ENCODE data around the gene SLIT3. TPM values are rescaled to one million over a fixed set of nuclear protein-coding genes. Genes with fewer than 3 reads are reported as not detected.

SLIT3 gene
- total and polyA plus RNA-seq, 5 donors from 2014 or later: not detected

DNA sequence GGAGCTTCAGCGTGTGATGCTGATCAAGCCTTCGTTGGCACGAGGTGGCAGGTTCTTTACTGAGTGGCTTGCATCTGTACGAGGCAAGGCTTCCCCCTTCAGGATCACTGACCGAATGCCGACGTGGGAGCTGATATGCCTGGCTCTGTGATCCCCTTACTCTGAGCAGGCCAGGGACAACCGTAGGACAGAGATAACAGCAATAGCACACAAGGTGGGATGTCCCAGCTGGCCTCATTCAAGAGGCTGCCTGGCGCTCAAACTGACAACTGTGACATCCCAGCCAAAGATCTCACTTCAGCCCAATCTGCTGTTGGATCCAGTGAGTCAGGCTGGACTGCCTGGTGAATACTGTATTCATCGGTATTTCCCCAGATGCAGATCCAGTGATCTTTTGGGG is 522.4 kb downstream of the SLIT3 start:
- no peaks in the 10 kb centered on the region for H3K9me3 ChIP-seq (ENCODE audit: control insufficient read depth in 2 of 2, low read length in 2 of 2)
- Mint-ChIP-seq H3K4me1 (no peaks in the 10 kb centered on the region), H3K36me3 (no peaks in the 10 kb centered on the region), H3K9me3 (peaks cover 0 to 2% (median 0%) of the 10 kb centered on the region in 7 donors), H3K27ac (no peak overlapping the region), H3K4me3 (no peak overlapping the region), H3K27me3 (no peaks in the 10 kb centered on the region)
- no peak overlapping the region for H3K4me3 ChIP-seq (ENCODE audit: low read depth, low read length)
- H3K27ac ChIP-seq (ENCODE audit: insufficient read depth, low read length, poor library complexity, severe bottlenecking): no peak overlapping the region
- no peaks in the 10 kb centered on the region for H3K4me1 ChIP-seq (ENCODE audit: control insufficient read depth, insufficient read depth, low read length, poor library complexity, severe bottlenecking)
- DNase-seq (no peak), ATAC-seq (ENCODE audit: low read depth in 2 of 2) (no peak)
- H3K36me3 ChIP-seq (ENCODE audit: control insufficient read depth, insufficient read depth, low read length): no peaks in the 10 kb centered on the region
- no peaks in the 10 kb centered on the region for H3K27me3 ChIP-seq (ENCODE audit: control insufficient read depth, insufficient read depth, low read length)

DNA sequence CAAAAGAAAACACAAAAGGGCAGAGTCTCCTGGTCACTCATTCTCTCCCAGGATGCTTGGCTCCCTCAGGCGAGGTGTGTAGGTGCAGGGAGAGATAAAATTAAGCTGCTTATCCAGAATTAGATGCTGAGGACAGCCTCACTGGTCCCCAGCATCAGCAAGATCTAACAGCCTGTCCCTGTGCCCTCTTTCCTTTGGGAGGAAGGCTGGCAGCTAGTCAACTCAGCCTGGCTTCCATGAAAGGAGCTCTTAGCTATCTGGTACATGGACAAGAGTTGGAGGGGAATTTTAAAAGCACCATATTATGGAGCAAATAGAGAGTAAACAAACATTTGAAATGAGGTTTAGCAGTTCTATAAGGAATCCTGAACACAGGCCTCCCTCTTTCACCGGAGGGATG is 523.3 kb downstream of the SLIT3 start:
- Mint-ChIP-seq H3K36me3 (no peaks in the 10 kb centered on the region), H3K4me1 (no peaks in the 10 kb centered on the region), H3K27ac (no peak overlapping the region), H3K27me3 (no peaks in the 10 kb centered on the region), H3K4me3 (no peak overlapping the region), H3K9me3 (peaks cover 0 to 2% (median 0%) of the 10 kb centered on the region in 7 donors)
- no peaks in the 10 kb centered on the region for H3K27me3 ChIP-seq (ENCODE audit: control insufficient read depth, insufficient read depth, low read length)
- no peaks in the 10 kb centered on the region for H3K36me3 ChIP-seq (ENCODE audit: control insufficient read depth, insufficient read depth, low read length)
- no peaks in the 10 kb centered on the region for H3K4me1 ChIP-seq (ENCODE audit: control insufficient read depth, insufficient read depth, low read length, poor library complexity, severe bottlenecking)
- DNase-seq: no peak
- ATAC-seq (ENCODE audit: low read depth in 2 of 2): no peak
- H3K4me3 ChIP-seq (ENCODE audit: low read depth, low read length): no peak overlapping the region
- H3K27ac ChIP-seq (ENCODE audit: insufficient read depth, low read length, poor library complexity, severe bottlenecking): no peak overlapping the region
- H3K9me3 ChIP-seq (ENCODE audit: control insufficient read depth in 2 of 2, low read length in 2 of 2): no peaks in the 10 kb centered on the region

DNA sequence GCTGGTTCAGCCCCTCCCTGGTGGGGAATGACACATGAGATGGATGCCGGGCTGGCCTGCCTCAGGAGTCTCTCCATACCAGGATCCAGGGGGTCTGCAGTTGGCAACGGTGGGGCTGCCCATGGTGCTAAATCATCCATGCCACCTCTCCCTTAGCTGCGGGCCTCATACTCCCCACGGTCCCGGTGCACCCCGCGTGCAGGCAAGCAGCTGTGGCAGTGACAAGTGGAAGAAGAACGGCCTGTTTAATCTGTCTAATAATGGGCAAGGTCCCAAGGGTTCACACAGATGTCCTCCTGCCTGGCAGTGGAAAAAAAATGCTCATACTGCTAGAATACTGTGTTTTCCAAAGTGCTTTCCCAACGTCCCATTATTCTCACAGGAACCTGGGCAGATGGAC is 524.9 kb downstream of the SLIT3 start:
- Mint-ChIP-seq H3K27me3 (no peaks in the 10 kb centered on the region), H3K36me3 (no peaks in the 10 kb centered on the region), H3K4me3 (no peak overlapping the region), H3K4me1 (no peaks in the 10 kb centered on the region), H3K27ac (no peak overlapping the region), H3K9me3 (peaks cover 0 to 2% (median 0%) of the 10 kb centered on the region in 7 donors)
- Histone ChIP-seq H3K27me3 (ENCODE audit: control insufficient read depth, insufficient read depth, low read length) (no peaks in the 10 kb centered on the region), H3K36me3 (ENCODE audit: control insufficient read depth, insufficient read depth, low read length) (no peaks in the 10 kb centered on the region), H3K9me3 (ENCODE audit: control insufficient read depth in 2 of 2, low read length in 2 of 2) (no peaks in the 10 kb centered on the region), H3K4me3 (ENCODE audit: low read depth, low read length) (no peak overlapping the region), H3K27ac (ENCODE audit: insufficient read depth, low read length, poor library complexity, severe bottlenecking) (no peak overlapping the region), H3K4me1 (ENCODE audit: control insufficient read depth, insufficient read depth, low read length, poor library complexity, severe bottlenecking) (no peaks in the 10 kb centered on the region)
- ATAC-seq (ENCODE audit: low read depth in 2 of 2): no peak
- no peak for DNase-seq

DNA sequence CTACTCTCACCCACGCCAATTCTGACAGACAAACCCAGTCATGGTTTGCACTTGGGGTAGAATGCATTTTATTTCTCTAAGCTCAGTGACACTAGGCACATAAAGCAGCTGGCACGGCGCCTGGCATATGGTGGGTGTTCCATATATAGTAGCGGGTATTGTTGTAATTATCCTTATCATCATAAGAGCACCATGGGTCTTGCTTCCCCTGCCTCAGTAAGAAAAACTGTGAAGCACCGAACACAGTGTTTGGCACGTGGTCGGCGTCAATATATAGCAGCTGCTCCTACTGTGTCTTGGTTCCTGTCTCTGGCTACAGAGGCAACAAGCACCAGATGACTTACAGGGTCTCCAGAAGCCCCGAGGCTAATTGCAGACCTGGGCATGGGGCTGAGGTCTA is 527.7 kb downstream of the SLIT3 start:
- ATAC-seq (ENCODE audit: low read depth in 2 of 2): no peak
- H3K27ac Mint-ChIP-seq: no peak overlapping the region
- Histone ChIP-seq H3K9me3 (ENCODE audit: control insufficient read depth in 2 of 2, low read length in 2 of 2) (no peaks in the 10 kb centered on the region), H3K36me3 (ENCODE audit: control insufficient read depth, insufficient read depth, low read length) (no peaks in the 10 kb centered on the region), H3K4me1 (ENCODE audit: control insufficient read depth, insufficient read depth, low read length, poor library complexity, severe bottlenecking) (no peaks in the 10 kb centered on the region), H3K4me3 (ENCODE audit: low read depth, low read length) (no peak overlapping the region), H3K27me3 (ENCODE audit: control insufficient read depth, insufficient read depth, low read length) (no peaks in the 10 kb centered on the region), H3K27ac (ENCODE audit: insufficient read depth, low read length, poor library complexity, severe bottlenecking) (no peak overlapping the region)
- no peaks in the 10 kb centered on the region for H3K36me3 Mint-ChIP-seq
- H3K27me3 Mint-ChIP-seq: no peaks in the 10 kb centered on the region
- DNase-seq: no peak
- peaks cover 0 to 2% (median 0%) of the 10 kb centered on the region in 7 donors for H3K9me3 Mint-ChIP-seq
- no peaks in the 10 kb centered on the region for H3K4me1 Mint-ChIP-seq
- H3K4me3 Mint-ChIP-seq: no peak overlapping the region

DNA sequence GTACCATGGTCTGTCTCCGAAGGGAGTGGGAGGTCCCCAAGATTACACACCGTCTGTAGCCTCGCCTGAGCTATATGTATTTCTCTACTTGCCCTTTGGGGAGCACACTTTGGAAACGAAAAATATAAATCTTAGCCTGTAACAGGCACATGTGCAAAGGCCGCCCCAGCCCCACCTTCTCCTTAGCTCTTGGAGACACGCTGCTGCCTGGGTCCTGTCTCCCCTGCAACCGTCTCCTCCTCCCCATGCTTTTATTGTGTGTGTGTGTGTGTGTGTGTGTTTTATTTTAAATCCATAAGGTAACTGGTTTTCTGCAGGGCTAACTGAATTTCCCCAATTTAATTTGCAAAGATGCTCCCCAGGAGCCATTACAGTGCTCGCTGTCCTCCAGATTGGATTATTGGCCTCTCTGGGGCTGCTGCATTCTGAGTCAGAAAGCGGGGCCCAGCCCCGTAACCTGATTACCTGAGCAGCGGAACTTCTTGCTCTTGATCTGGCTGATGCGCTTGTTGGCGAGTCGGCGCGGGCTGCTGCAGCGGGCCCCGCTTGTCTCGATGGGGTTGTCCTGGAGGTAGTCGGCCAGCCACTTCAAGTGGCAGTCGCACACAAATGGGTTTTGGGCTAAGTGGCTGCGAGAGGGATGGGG is 528.5 kb downstream of the SLIT3 start:
- Mint-ChIP-seq H3K4me1 (no peaks in the 10 kb centered on the region), H3K9me3 (peaks cover 0 to 3% (median 0%) of the 10 kb centered on the region in 7 donors), H3K27me3 (no peaks in the 10 kb centered on the region), H3K36me3 (no peaks in the 10 kb centered on the region), H3K4me3 (no peak overlapping the region), H3K27ac (no peak overlapping the region)
- no peaks in the 10 kb centered on the region for H3K9me3 ChIP-seq (ENCODE audit: control insufficient read depth in 2 of 2, low read length in 2 of 2)
- DNase-seq (no peak), ATAC-seq (ENCODE audit: low read depth in 2 of 2) (no peak)
- no peak overlapping the region for H3K27ac ChIP-seq (ENCODE audit: insufficient read depth, low read length, poor library complexity, severe bottlenecking)
- H3K4me1 ChIP-seq (ENCODE audit: control insufficient read depth, insufficient read depth, low read length, poor library complexity, severe bottlenecking): no peaks in the 10 kb centered on the region
- no peaks in the 10 kb centered on the region for H3K27me3 ChIP-seq (ENCODE audit: control insufficient read depth, insufficient read depth, low read length)
- no peaks in the 10 kb centered on the region for H3K36me3 ChIP-seq (ENCODE audit: control insufficient read depth, insufficient read depth, low read length)
- no peak overlapping the region for H3K4me3 ChIP-seq (ENCODE audit: low read depth, low read length)

DNA sequence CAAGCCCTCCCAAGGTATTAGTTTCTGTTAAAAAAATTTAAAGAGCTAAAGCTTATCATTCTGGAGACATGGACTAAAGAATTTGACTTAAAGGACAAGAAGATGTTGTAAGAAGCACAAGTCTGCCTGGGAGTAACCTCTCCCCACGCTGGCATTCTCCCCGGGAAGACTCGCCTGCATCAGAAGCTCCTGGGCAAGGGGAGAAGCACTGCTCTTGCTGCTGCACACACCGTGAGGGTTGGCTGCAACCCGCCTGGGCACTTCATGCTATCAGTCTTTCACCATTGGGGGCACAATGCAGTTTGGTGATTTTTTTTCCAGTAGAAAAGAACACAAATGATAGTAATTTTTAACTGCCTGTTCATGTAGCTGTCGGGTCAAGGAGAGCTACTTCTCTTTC is 529.3 kb downstream of the SLIT3 start:
- no peaks in the 10 kb centered on the region for H3K36me3 ChIP-seq (ENCODE audit: control insufficient read depth, insufficient read depth, low read length)
- Mint-ChIP-seq H3K27me3 (no peaks in the 10 kb centered on the region), H3K36me3 (no peaks in the 10 kb centered on the region), H3K27ac (no peak overlapping the region), H3K9me3 (peaks cover 0 to 2% (median 0%) of the 10 kb centered on the region in 7 donors), H3K4me3 (no peak overlapping the region), H3K4me1 (no peaks in the 10 kb centered on the region)
- no peak overlapping the region for H3K27ac ChIP-seq (ENCODE audit: insufficient read depth, low read length, poor library complexity, severe bottlenecking)
- H3K9me3 ChIP-seq (ENCODE audit: control insufficient read depth in 2 of 2, low read length in 2 of 2): no peaks in the 10 kb centered on the region
- DNase-seq (no peak), ATAC-seq (ENCODE audit: low read depth in 2 of 2) (no peak)
- H3K27me3 ChIP-seq (ENCODE audit: control insufficient read depth, insufficient read depth, low read length): no peaks in the 10 kb centered on the region
- no peak overlapping the region for H3K4me3 ChIP-seq (ENCODE audit: low read depth, low read length)
- no peaks in the 10 kb centered on the region for H3K4me1 ChIP-seq (ENCODE audit: control insufficient read depth, insufficient read depth, low read length, poor library complexity, severe bottlenecking)

DNA sequence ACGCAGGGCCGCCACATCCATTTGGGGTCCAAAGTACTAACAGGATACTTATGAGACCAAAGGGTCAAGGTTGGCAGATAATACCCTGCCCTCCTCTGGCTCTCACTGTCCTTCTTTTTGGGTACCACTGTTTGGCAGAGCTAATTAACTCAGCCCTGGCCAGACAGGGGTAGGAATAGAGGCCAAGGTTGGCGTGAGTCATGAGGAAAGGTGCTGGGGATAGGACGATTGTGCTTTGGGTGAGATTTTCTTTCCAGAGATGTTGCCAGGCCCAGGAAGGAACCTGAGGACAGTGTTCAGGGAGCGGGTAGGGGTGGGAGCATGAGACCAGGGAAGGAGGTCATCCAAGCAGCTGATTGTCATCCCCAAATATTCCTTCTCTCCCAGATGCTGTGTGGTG is 529.9 kb downstream of the SLIT3 start:
- Mint-ChIP-seq H3K4me3 (no peak overlapping the region), H3K27me3 (no peaks in the 10 kb centered on the region), H3K36me3 (no peaks in the 10 kb centered on the region), H3K9me3 (peaks cover 0 to 2% (median 0%) of the 10 kb centered on the region in 7 donors), H3K4me1 (no peaks in the 10 kb centered on the region), H3K27ac (no peak overlapping the region)
- DNase-seq (no peak), ATAC-seq (ENCODE audit: low read depth in 2 of 2) (no peak)
- H3K36me3 ChIP-seq (ENCODE audit: control insufficient read depth, insufficient read depth, low read length): no peaks in the 10 kb centered on the region
- H3K27ac ChIP-seq (ENCODE audit: insufficient read depth, low read length, poor library complexity, severe bottlenecking): no peak overlapping the region
- no peaks in the 10 kb centered on the region for H3K9me3 ChIP-seq (ENCODE audit: control insufficient read depth in 2 of 2, low read length in 2 of 2)
- H3K4me1 ChIP-seq (ENCODE audit: control insufficient read depth, insufficient read depth, low read length, poor library complexity, severe bottlenecking): no peaks in the 10 kb centered on the region
- H3K27me3 ChIP-seq (ENCODE audit: control insufficient read depth, insufficient read depth, low read length): no peaks in the 10 kb centered on the region
- H3K4me3 ChIP-seq (ENCODE audit: low read depth, low read length): no peak overlapping the region

DNA sequence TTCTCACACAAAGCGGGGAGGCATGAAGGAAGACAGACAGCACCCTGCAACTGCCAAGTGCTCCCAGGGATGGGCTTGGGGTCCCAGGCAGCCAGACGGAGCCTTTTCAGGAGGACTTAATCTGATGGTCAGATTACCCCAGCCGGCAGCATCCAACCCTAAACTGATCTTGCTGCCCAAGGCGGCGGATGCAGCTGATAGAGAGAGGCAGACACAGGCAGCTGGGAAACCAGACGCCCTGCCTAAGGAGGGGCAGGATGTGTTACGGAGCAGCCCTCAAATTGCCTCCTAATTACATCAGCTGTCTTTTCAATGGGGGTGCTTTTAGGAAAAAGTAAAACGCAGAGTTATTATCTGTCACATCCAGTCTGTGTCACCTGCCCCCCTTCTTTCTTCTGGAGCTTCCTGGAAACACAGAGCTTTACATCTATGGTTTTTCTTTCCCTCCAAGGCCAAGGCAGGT is 530.9 kb downstream of the SLIT3 start:
- Histone ChIP-seq H3K4me1 (ENCODE audit: control insufficient read depth, insufficient read depth, low read length, poor library complexity, severe bottlenecking) (no peaks in the 10 kb centered on the region), H3K27me3 (ENCODE audit: control insufficient read depth, insufficient read depth, low read length) (no peaks in the 10 kb centered on the region), H3K9me3 (ENCODE audit: control insufficient read depth in 2 of 2, low read length in 2 of 2) (no peaks in the 10 kb centered on the region), H3K36me3 (ENCODE audit: control insufficient read depth, insufficient read depth, low read length) (no peaks in the 10 kb centered on the region), H3K4me3 (ENCODE audit: low read depth, low read length) (no peak overlapping the region), H3K27ac (ENCODE audit: insufficient read depth, low read length, poor library complexity, severe bottlenecking) (no peak overlapping the region)
- H3K4me1 Mint-ChIP-seq: no peaks in the 10 kb centered on the region
- no peak overlapping the region for H3K27ac Mint-ChIP-seq
- ATAC-seq (ENCODE audit: low read depth in 2 of 2) (no peak), DNase-seq (no peak)
- peaks cover 0 to 2% (median 0%) of the 10 kb centered on the region in 7 donors for H3K9me3 Mint-ChIP-seq
- H3K4me3 Mint-ChIP-seq: no peak overlapping the region
- H3K27me3 Mint-ChIP-seq: no peaks in the 10 kb centered on the region
- no peaks in the 10 kb centered on the region for H3K36me3 Mint-ChIP-seq

All from CD4-positive, CD25-positive, alpha-beta regulatory T cell (primary cell).